MM.1S (cell line): ENCODE data around the gene EIF3A.

Experiments
- CTCF ChIP-seq: fragments of 300-600 bp; sonication (generic); IDR thresholded peaks from 2 replicates; pipeline ENCODE4 v1.5.1; 2016; ENCODE audit warnings: antibody characterized with exemption, low read length, mixed read lengths
- EZH2phosphoT487 ChIP-seq: fragments of 300-600 bp; sonication (generic); IDR thresholded peaks from 2 replicates; pipeline ENCODE4 v1.6.1; 2018; ENCODE audit warnings: antibody characterized with exemption, low read length

- TF ChIP-seq CTCF = no peak
- no peak for TF ChIP-seq EZH2phosphoT487
Observed at GRCh38 chr10:119049777-119050176, 30.8 kb downstream of the EIF3A start.
